T-helper 2 cell treated with Interferon-gamma antibody and Interleukin-4, amounts not matched to agents 100 ng/mL and 5 ng/mL, for 36 hours (primary cell): ENCODE data around the gene IGIP. TPM values are rescaled to one million over a fixed set of nuclear protein-coding genes. Genes with fewer than 3 reads are reported as not detected.

ENCODE experiments used
- intact Hi-C: fragments of 100-400 bp; cut with micrococcal nuclease; formaldehyde crosslinking; loops from one replicate; pipeline ENCODE4 v1.15.1; 2023
- total RNA-seq: library from RNA; stranded (reverse); gene quantifications from 2 replicates; pipeline ENCODE4 v1.2.3, GENCODE V29; 2022

The IGIP gene
- total RNA-seq: 3.4 and 3.8 TPM in 2 replicates

- intact Hi-C loops: no loop called here
Observed at GRCh38 chr5:140125637-140126036, at the start of gene IGIP. Gene IGIP, plus strand, starts transcription at chr5:140125937. Its CDS starts 2,540 bp downstream, at chr5:140128477.

GRCh38 chr5:140076142-140076541 is 49.6 kb upstream of the IGIP start:
- intact Hi-C loops: no loop called here

DNA sequence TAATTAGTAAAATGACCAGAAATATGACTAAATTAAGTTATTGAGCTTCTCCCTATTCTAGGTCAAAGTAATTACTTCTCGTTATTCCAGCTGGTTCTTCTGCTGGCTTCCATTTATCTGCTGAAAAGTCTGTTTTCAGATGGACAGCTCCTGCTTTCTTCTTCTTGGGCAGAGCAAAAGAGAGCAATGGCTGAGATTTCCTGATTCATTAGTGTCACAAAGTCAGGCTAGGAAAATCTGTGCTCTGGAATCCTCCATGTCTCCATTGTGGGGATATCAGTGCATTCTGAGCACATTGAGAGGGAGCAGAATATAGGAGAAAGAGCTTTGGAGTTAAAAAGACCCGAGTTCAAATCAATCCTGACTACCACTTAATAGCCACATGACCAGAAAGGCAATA is 48.9 kb upstream of the IGIP start:
- intact Hi-C loops: no loop called here

- intact Hi-C loops: no loop called here
Observed at GRCh38 chr5:140083120-140083519, 42.6 kb upstream of the IGIP start.

- intact Hi-C loops: no loop called here
Observed at GRCh38 chr5:140083650-140084049, 42.1 kb upstream of the IGIP start.

GRCh38 chr5:140084541-140084940 is 41.2 kb upstream of the IGIP start:
- intact Hi-C loops: no loop called here

- intact Hi-C loops: no loop called here
Observed at GRCh38 chr5:140090251-140090650, 35.5 kb upstream of the IGIP start.

- intact Hi-C loops: no loop called here
Observed at GRCh38 chr5:140093179-140093578, 32.6 kb upstream of the IGIP start.

GRCh38 chr5:140093866-140094265 is 31.9 kb upstream of the IGIP start:
- intact Hi-C loops: no loop called here

GRCh38 chr5:140094889-140095288 is 30.8 kb upstream of the IGIP start:
- intact Hi-C loops: no loop called here

- intact Hi-C loops: no loop called here
Observed at GRCh38 chr5:140101179-140101578, 24.6 kb upstream of the IGIP start.

- intact Hi-C loops: no loop called here
Observed at GRCh38 chr5:140103154-140103553, 22.6 kb upstream of the IGIP start.

- intact Hi-C loops: no loop called here
Observed at GRCh38 chr5:140104100-140104499, 21.6 kb upstream of the IGIP start.

DNA sequence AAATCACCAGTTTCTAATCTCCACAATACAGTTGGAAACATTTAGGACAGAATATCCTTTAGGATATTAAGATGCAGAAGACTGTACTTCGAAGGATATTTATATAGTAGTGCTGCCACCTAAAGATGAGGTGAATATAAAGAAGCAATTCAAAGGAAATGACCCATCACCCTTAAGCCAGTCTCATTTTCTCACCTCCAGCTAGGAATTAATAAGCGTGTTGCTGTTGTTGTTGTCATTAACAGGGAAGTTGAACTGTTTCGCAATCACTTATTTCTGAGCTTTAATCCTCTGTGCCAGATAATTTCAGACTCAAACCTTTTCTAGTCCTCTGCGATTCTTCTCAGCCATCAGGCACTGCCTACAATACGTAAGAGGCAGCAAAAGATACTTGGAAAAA is 19.6 kb upstream of the IGIP start:
- intact Hi-C loops: loop anchor here (5.0 kb wide), 3 partner anchors 241 to 764 kb away; partner anchors contain the start of genes ANKHD1, HBEGF and PAIP2

GRCh38 chr5:140106805-140107311 is 18.9 kb upstream of the IGIP start:
- intact Hi-C loops: loop anchor here (1.0 to 5.0 kb wide), 4 partner anchors 68 to 765 kb away; partner anchors contain the start of genes ANKHD1, CYSTM1, HBEGF and PAIP2

GRCh38 chr5:140107312-140108092 is 18.2 kb upstream of the IGIP start:
- intact Hi-C loops: loop anchor here (1.0 to 5.0 kb wide), 5 partner anchors 9 to 765 kb away; partner anchors contain the start of genes ANKHD1, CYSTM1, HBEGF and PAIP2

- intact Hi-C loops: loop anchor here (1.0 to 5.0 kb wide), 4 partner anchors 8 to 766 kb away; partner anchors contain the start of genes ANKHD1, HBEGF and PAIP2
Observed at GRCh38 chr5:140108093-140109017, 17.4 kb upstream of the IGIP start.

GRCh38 chr5:140109018-140109758 is 16.5 kb upstream of the IGIP start:
- intact Hi-C loops: loop anchor here (5.0 kb wide), 3 partner anchors 238 to 767 kb away; partner anchors contain the start of genes ANKHD1, HBEGF and PAIP2

GRCh38 chr5:140109759-140110645 is 15.7 kb upstream of the IGIP start:
- intact Hi-C loops: loop anchor here (5.0 kb wide), 4 partner anchors 237 to 768 kb away; partner anchors contain the start of genes ANKHD1, APBB3, HBEGF and PAIP2

GRCh38 chr5:140110646-140110957 is 15.1 kb upstream of the IGIP start:
- intact Hi-C loops: loop anchor here (5.0 kb wide), 1 partner anchor 452 kb away; the partner anchor contains the start of genes APBB3 and SLC35A4
